Testis (tissue), 3 donors: ENCODE data around the gene NDE1. TPM values are rescaled to one million over a fixed set of nuclear protein-coding genes. Genes with fewer than 3 reads are reported as not detected.
A peak's percentile ranks its signal among the peaks of the same experiment; 100 is the strongest.

Source experiments
- DNase-seq: peaks from one replicate; pipeline ENCODE4 v3.0.0-alpha.2; 2019
- H3K27ac ChIP-seq, 2 donors: fragments of 200-600 bp; sonication (generic); one replicate each; pipeline ENCODE4 v1.5.1; 2019
- H3K27me3 ChIP-seq: fragments of 200-600 bp; sonication (generic); one replicate; pipeline ENCODE4 v1.5.1; 2019
- H3K36me3 ChIP-seq: fragments of 200-600 bp; sonication (generic); one replicate; pipeline ENCODE4 v1.5.1; 2017; ENCODE audit warnings: low read depth; ENCODE audit errors: missing control alignments
- H3K4me1 ChIP-seq: fragments of 200-600 bp; sonication (generic); one replicate; pipeline ENCODE4 v1.5.1; 2019
- H3K4me3 ChIP-seq, 2 donors: fragments of 200-600 bp; sonication (generic); one replicate each; pipeline ENCODE4 v1.5.1; 2017 to 2019
- H3K9me3 ChIP-seq: fragments of 200-600 bp; sonication (generic); one replicate; pipeline ENCODE4 v1.5.1; 2017
- CTCF ChIP-seq, 3 experiments: fragments of 450-650 bp in 2 of 3; fragments of 200-600 bp in 1 of 3; sonication (generic) in 1 of 3; IDR thresholded peaks; one replicate each; pipeline ENCODE4 v1.5.1; 2016 to 2019; ENCODE audit warnings: antibody characterized with exemption in 3 of 3, mild to moderate bottlenecking in 2 of 3, moderate library complexity in 1 of 3
- POLR2A ChIP-seq: fragments of 450-650 bp; IDR thresholded peaks from one replicate; pipeline ENCODE4 v1.6.1; 2017; ENCODE audit warnings: antibody characterized with exemption, mild to moderate bottlenecking, moderate library complexity
- WGBS, 2 donors: methylation state at CpG; one replicate each; pipeline ENCODE4 v1.1.5; 2018; 5-methylcytosine and 5-hydroxymethylcytosine counted together
- intact Hi-C: fragments of 100-400 bp; cut with DNase I; formaldehyde crosslinking; loops from one replicate; pipeline ENCODE4 v1.15.1; 2023; ENCODE audit warnings: low total_unique reads
- polyA plus RNA-seq: library from polyadenylated mRNA; stranded (reverse); fragments of 350-450 nt; fragmentation: Illumina TruSeq; extraction: RNeasy Lipid Tissue Mini Kit (QIAGEN cat#74804); gene quantifications from one replicate; pipeline ENCODE4 v1.2.3, GENCODE V29; 2014; ENCODE audit warnings: low read depth, low replicate concordance; ENCODE audit not compliant: insufficient read depth
- total RNA-seq, 2 donors: library from RNA; depleted of rRNA; stranded (reverse); fragments of >200 nt; gene quantifications; one replicate each; pipeline ENCODE4 v1.2.3, GENCODE V29; 2016

The NDE1 gene
- total and polyA plus RNA-seq, 3 donors from 2014 or later, result 45.2 to 84.3 (median 51.6) TPM

- Histone ChIP-seq H3K27ac (no peak overlapping the region), H3K9me3 (no peaks in the 10 kb centered on the region), H3K4me3 (no peak overlapping the region), H3K4me1 (peaks cover 17% of the 10 kb centered on the region), H3K36me3 (no peaks in the 10 kb centered on the region), H3K27me3 (no peaks in the 10 kb centered on the region)
- TF ChIP-seq POLR2A (no peak), CTCF (IDR thresholded peaks at IDR 0.05) (peak; percentile 30 to 61 (median 50))
- intact Hi-C loops, result no loop called here
- 70 to 78% methylated on average over 3 of the region's 3 CpGs for WGBS, 2 donors
- DNase-seq, result peak; percentile 47
These were observed 115.8 kb downstream of the NDE1 start for GRCh38 chr16:15765880-15766279.

GRCh38 chr16:15766918-15767317, 116.9 kb downstream of the NDE1 start:
- Histone ChIP-seq H3K36me3 (no peaks in the 10 kb centered on the region), H3K4me1 (peaks cover 17% of the 10 kb centered on the region), H3K9me3 (no peaks in the 10 kb centered on the region), H3K27me3 (no peaks in the 10 kb centered on the region), H3K27ac (no peak overlapping the region), H3K4me3 (no peak overlapping the region)
- intact Hi-C loops, result no loop called here
- TF ChIP-seq CTCF (IDR thresholded peaks at IDR 0.05), result no peak
- no peak for TF ChIP-seq POLR2A
- no peak for DNase-seq
- 94 to 99% methylated on average over 5 of the region's 5 CpGs for WGBS, 2 donors

GRCh38 chr16:15768201-15768600, 118.2 kb downstream of the NDE1 start:
- Histone ChIP-seq H3K4me1 (peaks cover 17% of the 10 kb centered on the region), H3K4me3 (no peak overlapping the region), H3K9me3 (no peaks in the 10 kb centered on the region), H3K27ac (peak overlapping the region in 1 of 2 donors; percentile 83), H3K36me3 (no peaks in the 10 kb centered on the region), H3K27me3 (no peaks in the 10 kb centered on the region)
- no peak for TF ChIP-seq CTCF (IDR thresholded peaks at IDR 0.05)
- TF ChIP-seq POLR2A, result no peak
- WGBS, 2 donors, result 96 to 100% methylated on average over 4 of the region's 4 CpGs
- DNase-seq, result no peak
- intact Hi-C loops, result no loop called here

GRCh38 chr16:15769239-15769638, 119.2 kb downstream of the NDE1 start:
- Histone ChIP-seq H3K36me3 (no peaks in the 10 kb centered on the region), H3K27ac (peak overlapping the region; percentile 74 to 83), H3K4me3 (no peak overlapping the region), H3K27me3 (no peaks in the 10 kb centered on the region), H3K9me3 (no peaks in the 10 kb centered on the region), H3K4me1 (peaks cover 17% of the 10 kb centered on the region)
- 83 to 90% methylated on average over 8 of the region's 8 CpGs for WGBS, 2 donors
- TF ChIP-seq CTCF (IDR thresholded peaks at IDR 0.05) (no peak), POLR2A (no peak)
- intact Hi-C loops, result no loop called here
- no peak for DNase-seq

GRCh38 chr16:15770107-15770506, 120.1 kb downstream of the NDE1 start:
- no peak overlapping the region for H3K4me3 ChIP-seq
- H3K4me1 ChIP-seq, result peaks cover 17% of the 10 kb centered on the region
- peak overlapping the region; percentile 74 to 83 for H3K27ac ChIP-seq
- no peaks in the 10 kb centered on the region for H3K36me3 ChIP-seq
- no peaks in the 10 kb centered on the region for H3K27me3 ChIP-seq
- H3K9me3 ChIP-seq, result no peaks in the 10 kb centered on the region
- no peak for TF ChIP-seq POLR2A
- no peak for TF ChIP-seq CTCF (IDR thresholded peaks at IDR 0.05)
- peak; percentile 72 for DNase-seq
- WGBS, 2 donors, result 20 to 37% methylated on average over 6 to 7 of the region's 7 CpGs
- intact Hi-C loops, result no loop called here
